HepG2 (cell line): ENCODE measurements around the gene AGER. TPM values are rescaled to one million over a fixed set of nuclear protein-coding genes. Genes with fewer than 3 reads are reported as not detected.

Experiments
- ARNT ChIP-seq: fragments of 450-650 bp; IDR thresholded peaks from 2 replicates; pipeline ENCODE4 v1.6.1; 2017
- BATF2 ChIP-seq: sonication (generic); formaldehyde crosslinking; IDR thresholded peaks from 2 replicates; pipeline ENCODE4 v1.8.0; 2022; ENCODE audit warnings: mild to moderate bottlenecking, missing genetic modification reagents, moderate library complexity
- DDIT3 ChIP-seq: sonication (generic); formaldehyde crosslinking; IDR thresholded peaks from 2 replicates; pipeline ENCODE4 v1.4.0; 2020; ENCODE audit warnings: mild to moderate bottlenecking, missing genetic modification reagents
- DZIP1 ChIP-seq: sonication (generic); formaldehyde crosslinking; IDR thresholded peaks from 2 replicates; pipeline ENCODE4 v1.5.0; 2020; ENCODE audit warnings: mild to moderate bottlenecking, missing genetic modification reagents
- E2F5 ChIP-seq: sonication (generic); formaldehyde crosslinking; conservative IDR thresholded peaks from 2 replicates; pipeline ENCODE4 v1.4.0; 2020; ENCODE audit warnings: missing genetic modification reagents
- HOXD1 ChIP-seq: sonication (generic); formaldehyde crosslinking; IDR thresholded peaks from 2 replicates; pipeline ENCODE4 v1.5.0; 2020; ENCODE audit warnings: missing genetic modification reagents
- MED1 ChIP-seq: sonication (generic); formaldehyde crosslinking; IDR thresholded peaks from 2 replicates; pipeline ENCODE4 v1.4.0; 2020; ENCODE audit warnings: missing genetic modification reagents
- MYNN ChIP-seq: sonication (generic); formaldehyde crosslinking; IDR thresholded peaks from 2 replicates; pipeline ENCODE4 v1.4.0; 2020; ENCODE audit warnings: mild to moderate bottlenecking, low read depth, missing genetic modification reagents
- PATZ1 ChIP-seq: sonication (generic); formaldehyde crosslinking; IDR thresholded peaks from 2 replicates; pipeline ENCODE4 v1.4.0; 2020; ENCODE audit warnings: missing genetic modification reagents
- PREB ChIP-seq: sonication (generic); formaldehyde crosslinking; IDR thresholded peaks from 2 replicates; pipeline ENCODE4 v1.4.0; 2020; ENCODE audit warnings: missing genetic modification reagents
- TSC22D2 ChIP-seq: sonication (generic); formaldehyde crosslinking; IDR thresholded peaks from 2 replicates; pipeline ENCODE4 v1.5.1; 2020; ENCODE audit warnings: missing genetic modification reagents, mild to moderate bottlenecking, borderline replicate concordance
- ZKSCAN8 ChIP-seq: IDR thresholded peaks from 2 replicates; pipeline ENCODE4 v1.6.1; 2016; ENCODE audit warnings: borderline replicate concordance, missing genetic modification reagents, missing compliant biosample characterization
- ZNF20 ChIP-seq: sonication (generic); formaldehyde crosslinking; IDR thresholded peaks from 2 replicates; pipeline ENCODE4 v1.4.0; 2020; ENCODE audit warnings: mild to moderate bottlenecking, moderate library complexity, missing genetic modification reagents
- ZNF674 ChIP-seq: sonication (generic); formaldehyde crosslinking; IDR thresholded peaks from 2 replicates; pipeline ENCODE4 v1.5.0; 2020; ENCODE audit warnings: low read depth, mild to moderate bottlenecking, missing genetic modification reagents
- ZNF83 ChIP-seq: sonication (generic); formaldehyde crosslinking; IDR thresholded peaks from 2 replicates; pipeline ENCODE4 v1.4.0; 2020; ENCODE audit warnings: missing genetic modification reagents, mild to moderate bottlenecking, borderline replicate concordance
- ZSCAN5A ChIP-seq: sonication (generic); formaldehyde crosslinking; IDR thresholded peaks from 2 replicates; pipeline ENCODE4 v1.8.0; 2022; ENCODE audit warnings: mild to moderate bottlenecking, missing genetic modification reagents, borderline replicate concordance
- ZUFSP ChIP-seq: sonication (generic); formaldehyde crosslinking; IDR thresholded peaks from 2 replicates; pipeline ENCODE4 v1.9.0; 2021; ENCODE audit warnings: missing genetic modification reagents, mild to moderate bottlenecking, borderline replicate concordance
- polyA plus RNA-seq, 8 experiments: library from polyadenylated mRNA; depleted of rRNA in 3 of 8; stranded (reverse) in 7 of 8; unstranded in 1 of 8; fragments of >200 nt; fragmentation: Illumina TruSeq in 4 of 8; extraction: Trizol in 4 of 8; gene quantifications; 2 replicates each; pipeline versions ENCODE4 v1.2.1 to v1.2.3, GENCODE V29; 2011 to 2016; ENCODE audit warnings: low read depth in 4 of 8, missing spikeins in 1 of 8, mixed read lengths in 1 of 8; ENCODE audit not compliant: insufficient read depth in 1 of 8
- total RNA-seq, 5 experiments: library from RNA; depleted of rRNA; stranded (reverse); fragments of >200 nt; fragmentation: Illumina TruSeq; extraction: Trizol; gene quantifications; 2 replicates each; pipeline ENCODE4 v1.2.3, GENCODE V29; 2016; ENCODE audit warnings: low read depth in 1 of 5

AGER gene
- total and polyA plus RNA-seq, 2 of the 13 experiments (the other 11 are each of a cell fraction or from before 2014, with no cell fraction given), result 1.9 to 5.1 TPM

- TF ChIP-seq ZKSCAN8, result no peak
- TF ChIP-seq ZNF83 (CRISPR knock-in tag), result peak; percentile 93; the same call in 1 of the 2 replicates
- no peak for TF ChIP-seq DDIT3 (CRISPR knock-in tag)
- TF ChIP-seq ZNF674 (CRISPR knock-in tag), result no peak
- TF ChIP-seq ZNF20 (CRISPR knock-in tag), result no peak
- peak; percentile 72; the same call in 1 of the 2 replicates for TF ChIP-seq MED1 (CRISPR knock-in tag)
- no peak; the same call in 1 of the 2 replicates for TF ChIP-seq PREB (CRISPR knock-in tag)
- TF ChIP-seq ZSCAN5A, result no peak
- TF ChIP-seq E2F5, result peak; percentile 93
- TF ChIP-seq ARNT, result no peak
- TF ChIP-seq ZUFSP (CRISPR knock-in tag), result no peak
- peak; percentile 97 for TF ChIP-seq PATZ1 (CRISPR knock-in tag)
- peak; percentile 87; the same call in 1 of the 2 replicates for TF ChIP-seq DZIP1 (CRISPR knock-in tag)
- no peak for TF ChIP-seq HOXD1 (CRISPR knock-in tag)
- peak; percentile 69; the same call in 1 of the 2 replicates for TF ChIP-seq BATF2 (CRISPR knock-in tag)
- TF ChIP-seq TSC22D2 (CRISPR knock-in tag), result no peak; the same call in 1 of the 2 replicates
- no peak for TF ChIP-seq MYNN (CRISPR knock-in tag)
Measured at GRCh38 chr6:32195902-32196681, 12.0 kb upstream of the AGER start (continued).
